Endothelial cell of umbilical vein (primary cell): ENCODE results near the gene KCNJ12. TPM values are rescaled to one million over a fixed set of nuclear protein-coding genes. Genes with fewer than 3 reads are reported as not detected.
"Not testable (repeated sequence)": the region's sequence is repeated elsewhere in the genome, so short reads cannot be mapped to it uniquely, and the experiment has no call there.

Source experiments
- BruUV-seq: library from RNA; stranded (reverse); fragments of 400-500 nt; replicated peaks from 2 replicates; lab custom pipeline; 2021; lab: Mats Ljungman, UMichigan
- CTCF ChIA-PET: fragments of 300-600, 350-600 bp; sonication (Branson Sonifier 250); formaldehyde crosslinking; loops from one replicate; lab custom pipeline; 2021; ENCODE audit warnings: antibody characterized with exemption, inconsistent platforms; lab: Charles Lee
- POLR2A ChIA-PET: fragments of 300-600, 350-600 bp; sonication (Branson Sonifier 250); formaldehyde crosslinking; loops from one replicate; lab custom pipeline; 2021; ENCODE audit warnings: antibody characterized with exemption, inconsistent platforms; lab: Charles Lee
- DNase-seq: peaks from one replicate; pipeline ENCODE4 v3.0.0-alpha.2; 2011; ENCODE audit warnings: low read depth, low spot score
- FAIRE-seq: peaks from 2 replicates; lab custom pipeline; 2011; peaks lifted over from hg19 to GRCh38; lab: Jason Lieb, UNC
- H2AFZ ChIP-seq: 2 replicates; pipeline ENCODE4 v1.6.0; 2012; ENCODE audit warnings: low read depth, low read length, control low read depth, inconsistent platforms
- H3K27ac ChIP-seq: 2 replicates; pipeline ENCODE4 v1.5.1; 2011; ENCODE audit warnings: low read depth, mild to moderate bottlenecking, control low read depth, low read length, moderate library complexity; ENCODE audit not compliant: insufficient read depth
- H3K27me3 ChIP-seq, 2 experiments: 2 replicates each; pipeline versions ENCODE4 v1.6.0 to v1.6.1; 2011; ENCODE audit warnings: low read length in 2 of 2, mixed read lengths in 1 of 2; ENCODE audit not compliant: control insufficient read depth in 2 of 2, insufficient read depth in 2 of 2
- H3K36me3 ChIP-seq, 2 experiments: 2 replicates in 1 of 2; 3 replicates in 1 of 2; pipeline ENCODE4 v1.5.1; 2011; ENCODE audit warnings: low read length in 2 of 2, mild to moderate bottlenecking in 1 of 2, moderate library complexity in 1 of 2; ENCODE audit not compliant: control insufficient read depth in 2 of 2, insufficient read depth in 2 of 2; ENCODE audit errors: extremely low read depth in 1 of 2
- H3K4me1 ChIP-seq: 3 replicates; pipeline ENCODE4 v1.5.1; 2011; ENCODE audit warnings: mild to moderate bottlenecking, low read length; ENCODE audit not compliant: control insufficient read depth, insufficient read depth; ENCODE audit errors: extremely low read depth
- H3K4me2 ChIP-seq: 2 replicates; pipeline ENCODE4 v1.6.1; 2011; ENCODE audit warnings: low read length, control low read depth, mixed read lengths; ENCODE audit not compliant: insufficient read depth
- H3K4me3 ChIP-seq, 3 experiments: fragments of 200-600 bp in 1 of 3; sonication (generic), shearing (Covaris generic) in 1 of 3; replicated peaks in 1 of 3; 2 replicates each; pipeline ENCODE4 v1.5.1; 2011 to 2016; ENCODE audit warnings: control low read depth in 3 of 3, low read length in 3 of 3, mild to moderate bottlenecking in 2 of 3, inconsistent platforms in 1 of 3, low read depth in 1 of 3, moderate library complexity in 1 of 3; ENCODE audit not compliant: insufficient read depth in 1 of 3
- H3K79me2 ChIP-seq: 2 replicates; pipeline ENCODE4 v1.6.0; 2012; ENCODE audit warnings: low read length, inconsistent platforms; ENCODE audit not compliant: control insufficient read depth, insufficient read depth
- H3K9ac ChIP-seq: replicated peaks from 2 replicates; pipeline ENCODE3; 2011; ENCODE audit warnings: low read length, control low read depth; ENCODE audit not compliant: insufficient read depth; ENCODE audit errors: extremely low read depth
- H3K9me1 ChIP-seq: replicated peaks from 3 replicates; pipeline ENCODE4 v1.6.0; 2011; ENCODE audit warnings: mild to moderate bottlenecking, low read length; ENCODE audit not compliant: control insufficient read depth, insufficient read depth; ENCODE audit errors: extremely low read depth
- H3K9me3 ChIP-seq: replicated peaks from 2 replicates; pipeline ENCODE4 v1.5.1; 2012; ENCODE audit warnings: low read length, inconsistent platforms; ENCODE audit not compliant: control insufficient read depth, insufficient read depth
- H4K20me1 ChIP-seq: replicated peaks from 2 replicates; pipeline ENCODE3; 2011; ENCODE audit warnings: mild to moderate bottlenecking, low read length; ENCODE audit not compliant: control insufficient read depth, insufficient read depth; ENCODE audit errors: extremely low read depth
- dilution Hi-C: fragments of 300-500 bp; cut with MboI; formaldehyde crosslinking; loops from one replicate; pipeline ENCODE4 v1.15.0; 2019; ENCODE audit warnings: low sequenced_read_pairs; ENCODE audit not compliant: extremely low pct_ligation_motif_present
- intact Hi-C: fragments of 100-400 bp; cut with micrococcal nuclease; formaldehyde crosslinking; loops from one replicate; pipeline ENCODE4 v1.10.0; 2022
- polyA plus RNA-seq, 4 experiments: library from polyadenylated mRNA; depleted of rRNA in 3 of 4; stranded (reverse) in 3 of 4; unstranded in 1 of 4; fragments of >200 nt; gene quantifications; 2 replicates each; pipeline versions ENCODE4 v1.2.1 to v1.2.3, GENCODE V29; 2011 to 2012; ENCODE audit warnings: missing spikeins in 1 of 4
- total RNA-seq: library from RNA; stranded (reverse); gene quantifications from 2 replicates; pipeline ENCODE4 v1.2.3, GENCODE V29; 2021

KCNJ12 gene
- total and polyA plus RNA-seq, 2 donors (not counting 3 experiments of a cell fraction or from before 2014, with no cell fraction given), result 0.19 to 0.44 TPM

GRCh38 chr17:21428752-21429424, 52.7 kb downstream of the KCNJ12 start:
- H3K9me1 ChIP-seq, H3K36me3 ChIP-seq, H3K9me3 ChIP-seq, H3K27me3 ChIP-seq, H3K79me2 ChIP-seq, intact Hi-C loops, FAIRE-seq, H3K4me1 ChIP-seq, DNase-seq, H3K4me2 ChIP-seq, H3K9ac ChIP-seq, H3K27ac ChIP-seq, H3K4me3 ChIP-seq, CTCF ChIA-PET, H2AFZ ChIP-seq, POLR2A ChIA-PET, BruUV-seq, dilution Hi-C loops, H4K20me1 ChIP-seq: not testable (repeated sequence)

- FAIRE-seq, DNase-seq, H3K9ac ChIP-seq, H3K27me3 ChIP-seq, H3K9me1 ChIP-seq, H3K36me3 ChIP-seq, H3K4me1 ChIP-seq, BruUV-seq, H3K79me2 ChIP-seq, H3K4me3 ChIP-seq, H2AFZ ChIP-seq, POLR2A ChIA-PET, CTCF ChIA-PET, intact Hi-C loops, H3K9me3 ChIP-seq, H3K27ac ChIP-seq, H3K4me2 ChIP-seq, dilution Hi-C loops, H4K20me1 ChIP-seq: not testable (repeated sequence)
These were observed 53.9 kb downstream of the KCNJ12 start for GRCh38 chr17:21429921-21430628.

- POLR2A ChIA-PET, BruUV-seq, H3K27me3 ChIP-seq, FAIRE-seq, dilution Hi-C loops, H3K4me2 ChIP-seq, H3K27ac ChIP-seq, DNase-seq, H4K20me1 ChIP-seq, intact Hi-C loops, CTCF ChIA-PET, H3K9ac ChIP-seq, H3K9me1 ChIP-seq, H3K4me3 ChIP-seq, H3K9me3 ChIP-seq, H2AFZ ChIP-seq, H3K4me1 ChIP-seq, H3K79me2 ChIP-seq, H3K36me3 ChIP-seq: not testable (repeated sequence)
These were observed 57.8 kb downstream of the KCNJ12 start for GRCh38 chr17:21433971-21434370.

- H3K4me1 ChIP-seq, H3K4me3 ChIP-seq, H4K20me1 ChIP-seq, H3K27ac ChIP-seq, H3K27me3 ChIP-seq, CTCF ChIA-PET, POLR2A ChIA-PET, FAIRE-seq, DNase-seq, H2AFZ ChIP-seq, H3K79me2 ChIP-seq, H3K9me3 ChIP-seq, BruUV-seq, intact Hi-C loops, H3K9ac ChIP-seq, dilution Hi-C loops, H3K9me1 ChIP-seq, H3K36me3 ChIP-seq, H3K4me2 ChIP-seq: not testable (repeated sequence)
These were observed 58.8 kb downstream of the KCNJ12 start for GRCh38 chr17:21434976-21435375.
